NCI-H187 treated with DMSO at 0.1 percent for 48 hours (cell line): Measurements from ENCODE around the gene ACAD11.

Source experiments
- DNase-seq: peaks from one replicate; lab custom pipeline; 2025; lab: John Stamatoyannopoulos, UW

The ACAD11 gene

GRCh38 chr3:132659365-132660051, at the start of gene ACAD11:
ACAD11 (minus strand) TSS chr3:132659809; CDS start chr3:132659751, 58 bp downstream.
- no peak for DNase-seq

- no peak for DNase-seq
Measured at GRCh38 chr3:132703733-132704132, 44.1 kb upstream of the ACAD11 start.

- no peak for DNase-seq
Measured at GRCh38 chr3:132695422-132695821, 35.8 kb upstream of the ACAD11 start.

- no peak for DNase-seq
Measured at GRCh38 chr3:132694991-132695390, 35.4 kb upstream of the ACAD11 start.

- DNase-seq = no peak
Measured at GRCh38 chr3:132690040-132690439, 30.4 kb upstream of the ACAD11 start.

GRCh38 chr3:132682201-132682600, 22.6 kb upstream of the ACAD11 start:
- no peak for DNase-seq

- no peak for DNase-seq
Measured at GRCh38 chr3:132681421-132681820, 21.8 kb upstream of the ACAD11 start.

GRCh38 chr3:132679911-132680310, 20.3 kb upstream of the ACAD11 start:
- DNase-seq = peak; percentile 22

GRCh38 chr3:132675408-132675807, 15.8 kb upstream of the ACAD11 start:
- no peak for DNase-seq

GRCh38 chr3:132669256-132669777, 9.7 kb upstream of the ACAD11 start:
- no peak for DNase-seq

- DNase-seq = no peak
Measured at GRCh38 chr3:132665230-132665745, 5.7 kb upstream of the ACAD11 start.

- DNase-seq = no peak
Measured at GRCh38 chr3:132662212-132662611, 2.6 kb upstream of the ACAD11 start.

- DNase-seq = no peak
Measured at GRCh38 chr3:132661101-132661500, 1.5 kb upstream of the ACAD11 start.

- no peak for DNase-seq
Measured at GRCh38 chr3:132660811-132661070, 1.1 kb upstream of the ACAD11 start.

GRCh38 chr3:132660052-132660810, 622 bp upstream of the ACAD11 start, which contains the start of gene UBA5:
UBA5 (plus strand) TSS chr3:132660329; CDS start chr3:132660538, 209 bp downstream.
- no peak for DNase-seq

- DNase-seq = no peak
Measured at GRCh38 chr3:132659000-132659364, 627 bp downstream of the ACAD11 start.

- no peak for DNase-seq
Measured at GRCh38 chr3:132657869-132658747, 1.5 kb downstream of the ACAD11 start.

- DNase-seq = no peak
Measured at GRCh38 chr3:132655471-132655870, 4.1 kb downstream of the ACAD11 start.

- no peak for DNase-seq
Measured at GRCh38 chr3:132654721-132655120, 4.9 kb downstream of the ACAD11 start.

- DNase-seq = peak; percentile 79
Measured at GRCh38 chr3:132654190-132654589, 5.4 kb downstream of the ACAD11 start.

GRCh38 chr3:132652640-132653270, 6.9 kb downstream of the ACAD11 start:
- no peak for DNase-seq

GRCh38 chr3:132650153-132650552, 9.5 kb downstream of the ACAD11 start:
- no peak for DNase-seq
